K562 (cell line): ENCODE results near the gene TSSK6. TPM values are rescaled to one million over a fixed set of nuclear protein-coding genes. Genes with fewer than 3 reads are reported as not detected.

Experiments
- ATAC-seq: fragments of 200-7000 bp; cut with Tn5 transposase; 3 replicates; pipeline ENCODE4 v1.9.1; 2020; ENCODE audit warnings: moderate library complexity
- BruUV-seq: library from RNA; stranded (reverse); fragments of 400-500 nt; replicated peaks from 2 replicates; lab custom pipeline; 2021; lab: Mats Ljungman, UMichigan
- CTCF ChIA-PET: fragments of 300-600 bp; formaldehyde crosslinking; extraction: SDS; loops from one replicate; lab custom pipeline; 2021; ENCODE audit warnings: low intra/inter-chr PET ratio; lab: Yijun Ruan, JAX
- POLR2A ChIA-PET: fragments of 300-600, 350-650 bp; sonication (Branson Sonifier 250); formaldehyde crosslinking; extraction: SDS; loops from one replicate; lab custom pipeline; 2021; ENCODE audit warnings: antibody characterized with exemption, inconsistent platforms; lab: Yijun Ruan, JAX
- DNase-seq, 4 experiments: peaks; one replicate each; pipeline versions ENCODE4 v3.0.0 to v3.0.0-alpha.2; 2011 to 2018; ENCODE audit warnings: low spot score in 3 of 4, mixed read lengths in 3 of 4; ENCODE audit errors: extremely low read depth in 1 of 4
- FAIRE-seq: peaks from 2 replicates; lab custom pipeline; 2011; peaks lifted over from hg19 to GRCh38; lab: Jason Lieb, UNC
- H2AFZ ChIP-seq: 2 replicates; pipeline ENCODE4 v1.6.0; 2011; ENCODE audit warnings: low read depth, low read length, control low read depth, inconsistent platforms
- H3K27ac ChIP-seq: fragments of 200-600 bp; 3 replicates; pipeline ENCODE4 v1.8.0; 2011; ENCODE audit warnings: low read depth, mild to moderate bottlenecking, control low read depth, inconsistent platforms, low read length, moderate library complexity, mixed read lengths; ENCODE audit errors: extremely low read depth
- H3K27me3 ChIP-seq, 2 experiments: fragments of 300-600 bp in 1 of 2; 2 replicates in 1 of 2; 3 replicates in 1 of 2; pipeline versions ENCODE4 v1.6.0 to v1.8.0; 2011; ENCODE audit warnings: inconsistent platforms in 2 of 2, low read length in 2 of 2, mild to moderate bottlenecking in 1 of 2, mixed read lengths in 1 of 2, moderate library complexity in 1 of 2; ENCODE audit not compliant: control insufficient read depth in 2 of 2, insufficient read depth in 2 of 2
- H3K36me3 ChIP-seq: fragments of 300-600 bp; 3 replicates; pipeline ENCODE4 v1.8.0; 2011; ENCODE audit warnings: mild to moderate bottlenecking, low read length, inconsistent platforms; ENCODE audit not compliant: control insufficient read depth, insufficient read depth
- H3K4me1 ChIP-seq, 2 experiments: fragments of 200-600 bp in 1 of 2; replicated peaks in 1 of 2; 2 replicates in 1 of 2; 3 replicates in 1 of 2; pipeline versions ENCODE4 v1.5.1 to v1.8.0; 2011; ENCODE audit warnings: inconsistent platforms in 2 of 2, low read length in 2 of 2, mild to moderate bottlenecking in 1 of 2, mixed read lengths in 1 of 2, moderate library complexity in 1 of 2; ENCODE audit not compliant: control insufficient read depth in 2 of 2, insufficient read depth in 2 of 2
- H3K4me2 ChIP-seq: 2 replicates; pipeline ENCODE4 v1.6.1; 2011; ENCODE audit warnings: low read length, control low read depth, inconsistent platforms, mixed read lengths; ENCODE audit not compliant: insufficient read depth
- H3K4me3 ChIP-seq: fragments of 200-600 bp; sonication (generic), shearing (Covaris generic); 2 replicates; pipeline ENCODE4 v1.5.1; 2016; ENCODE audit warnings: control low read depth, inconsistent platforms
- H3K79me2 ChIP-seq: fragments of 200-600 bp; 3 replicates; pipeline ENCODE4 v1.8.0; 2011; ENCODE audit warnings: low read length, inconsistent platforms; ENCODE audit not compliant: control insufficient read depth, insufficient read depth
- H3K9ac ChIP-seq, 2 experiments: 2 replicates each; pipeline versions ENCODE4 v1.6.0 to v1.6.1; 2011; ENCODE audit warnings: low read depth in 2 of 2, low read length in 2 of 2, control low read depth in 1 of 2, inconsistent platforms in 1 of 2, mild to moderate bottlenecking in 1 of 2, mixed read lengths in 1 of 2; ENCODE audit not compliant: insufficient read depth in 1 of 2
- H3K9me1 ChIP-seq: one replicate; pipeline ENCODE4 v1.6.0; 2011; ENCODE audit warnings: inconsistent platforms, mild to moderate bottlenecking, low read length, moderate library complexity; ENCODE audit not compliant: control insufficient read depth, insufficient read depth
- H3K9me3 ChIP-seq: replicated peaks from 2 replicates; pipeline ENCODE4 v1.5.1; 2011; ENCODE audit warnings: low read depth, low read length, inconsistent platforms; ENCODE audit not compliant: control insufficient read depth, insufficient read depth
- H4K20me1 ChIP-seq: replicated peaks from 2 replicates; pipeline ENCODE4 v1.6.1; 2011; ENCODE audit warnings: low read length, inconsistent platforms, mixed read lengths; ENCODE audit not compliant: control insufficient read depth, insufficient read depth
- ATF6 ChIP-seq: sonication (generic); formaldehyde crosslinking; IDR thresholded peaks from 2 replicates; pipeline ENCODE4 v1.4.0; 2020; ENCODE audit warnings: mild to moderate bottlenecking, missing genetic modification reagents
- BRF2 ChIP-seq: IDR thresholded peaks from 3 replicates; pipeline ENCODE4 v1.6.1; 2011; ENCODE audit warnings: borderline replicate concordance, mild to moderate bottlenecking; ENCODE audit not compliant: insufficient read length, insufficient read depth
- CEBPZ ChIP-seq: fragments of 150-350 bp; IDR thresholded peaks from 2 replicates; pipeline ENCODE4 v1.6.1; 2014; ENCODE audit warnings: low read depth, mild to moderate bottlenecking, low read length, borderline replicate concordance
- ESRRA ChIP-seq: fragments of 450-650 bp; IDR thresholded peaks from 2 replicates; pipeline ENCODE4 v1.6.1; 2014; ENCODE audit warnings: low read depth, mild to moderate bottlenecking, moderate library complexity, borderline replicate concordance
- FOXP4 ChIP-seq: sonication (generic); formaldehyde crosslinking; IDR thresholded peaks from 2 replicates; pipeline ENCODE4 v1.8.0; 2022; ENCODE audit warnings: mild to moderate bottlenecking, missing genetic modification reagents, borderline replicate concordance
- KLF13 ChIP-seq: fragments of 450-650 bp; IDR thresholded peaks from 2 replicates; pipeline ENCODE4 v1.6.1; 2016; ENCODE audit warnings: missing genetic modification characterization, low read depth, mild to moderate bottlenecking, missing compliant biosample characterization, moderate library complexity, borderline replicate concordance
- MITF ChIP-seq: IDR thresholded peaks from 2 replicates; pipeline ENCODE4 v1.6.1; 2014; ENCODE audit warnings: antibody characterized with exemption
- RAD51 ChIP-seq: fragments of 450-650 bp; IDR thresholded peaks from 2 replicates; pipeline ENCODE4 v1.7.1; 2016; ENCODE audit warnings: low read depth, mild to moderate bottlenecking, borderline replicate concordance
- TAF9B ChIP-seq: fragments of 450-650 bp; IDR thresholded peaks from 2 replicates; pipeline ENCODE4 v1.6.1; 2018; ENCODE audit warnings: mild to moderate bottlenecking; ENCODE audit not compliant: partially characterized antibody
- ZNF583 ChIP-seq: fragments of 250-450 bp; sonication (Bioruptor Pico); IDR thresholded peaks from 2 replicates; pipeline ENCODE4 v1.4.0; 2020
- ZNF79 ChIP-seq: fragments of 250-450 bp; sonication (Bioruptor Pico); IDR thresholded peaks from 2 replicates; pipeline ENCODE4 v1.4.0; 2020; ENCODE audit warnings: low read depth, mild to moderate bottlenecking, moderate library complexity
- ZZZ3 ChIP-seq: fragments of 450-650 bp; IDR thresholded peaks from 2 replicates; pipeline ENCODE4 v1.6.1; 2016; ENCODE audit warnings: antibody characterized with exemption, mild to moderate bottlenecking, moderate library complexity
- WGBS: fragments of 100-300 bp; shearing (Covaris generic); methylation state at CpG from one replicate; pipeline ENCODE4 v1.1.6; 2016; ENCODE audit warnings: low coverage, mixed read lengths; ENCODE audit not compliant: insufficient coverage; ENCODE audit errors: missing lambda C conversion rate; 5-methylcytosine and 5-hydroxymethylcytosine counted together
- in situ Hi-C: fragments of 300-500 bp; cut with MboI; formaldehyde crosslinking; loops from 4 replicates; pipeline ENCODE4 v1.15.0; 2018; ENCODE audit warnings: inconsistent platforms, mixed read lengths
- intact Hi-C: fragments of 100-400 bp; cut with micrococcal nuclease; formaldehyde crosslinking; loops from 2 replicates; pipeline ENCODE4 v1.14.2; 2022
- polyA plus RNA-seq, 8 experiments: library from polyadenylated mRNA; depleted of rRNA in 4 of 8; stranded (reverse) in 5 of 8; unstranded in 3 of 8; fragments of >200 nt; fragmentation: Nextera tagmentation in 2 of 8; fragmentation: Illumina TruSeq in 1 of 8; extraction: Ambion mirVana in 2 of 8; extraction: Trizol in 1 of 8; gene quantifications; 2 replicates each; pipeline versions ENCODE4 v1.2.1 to v1.2.3, GENCODE V29; 2011 to 2014; ENCODE audit warnings: inconsistent platforms in 1 of 8, missing spikeins in 1 of 8
- total RNA-seq, 7 experiments: library from RNA; depleted of rRNA in 6 of 7; stranded (reverse); fragments of >200 nt in 6 of 7; fragmentation: Illumina TruSeq in 2 of 7; extraction: Trizol in 2 of 7; gene quantifications; 2 replicates each; pipeline versions ENCODE4 v1.2.1 to v1.2.3, GENCODE V29; 2011 to 2021; ENCODE audit warnings: low replicate concordance in 1 of 7

TSSK6 gene
- total and polyA plus RNA-seq, 9 of the 15 experiments (the other 6 are each of a cell fraction or from before 2014, with no cell fraction given) = 0.21 to 2.6 (median 1.5) TPM; not detected in 3

- ChIA-PET POLR2A (interaction anchor here (0.7 kb wide), 1 partner anchor 116 kb away, joined by 3 read pairs; no protein-coding TSS in a partner anchor), CTCF (no interaction called here)
- Histone ChIP-seq H3K4me2 (no peak overlapping the region), H3K9me1 (no peaks in the 10 kb centered on the region), H2AFZ (no peak overlapping the region), H3K27me3 (no peaks in the 10 kb centered on the region), H3K4me3 (no peak overlapping the region), H3K27ac (no peak overlapping the region), H3K9ac (no peak overlapping the region), H3K9me3 (no peaks in the 10 kb centered on the region), H4K20me1 (peaks cover 20% of the 10 kb centered on the region; the same call in 1 of the 2 replicates), H3K36me3 (peaks cover 88% of the 10 kb centered on the region), H3K4me1 (peaks cover 7 to 17% of the 10 kb centered on the region in 2 experiments; a peak in 4 of 5 replicates), H3K79me2 (peaks cover 94% of the 10 kb centered on the region)
- intact Hi-C loops = no loop called here
- BruUV-seq = no TSS peak
- WGBS = 93% methylated on average over 5 of the region's 5 CpGs
- DNase-seq (no peak), ATAC-seq (no peak), FAIRE-seq (no peak)
- in situ Hi-C loops = no loop called here
- TF ChIP-seq ZNF583 (CRISPR knock-in tag) (no peak), FOXP4 (CRISPR knock-in tag) (no peak), ZNF79 (CRISPR knock-in tag) (no peak), ATF6 (CRISPR knock-in tag) (no peak), MITF (no peak), TAF9B (no peak), BRF2 (no peak), ESRRA (no peak), KLF13 (tag) (no peak), RAD51 (no peak), CEBPZ (no peak), ZZZ3 (no peak)
Observed at GRCh38 chr19:19480688-19481087, 34.7 kb downstream of the TSSK6 start.
